HL-60 (cell line): ENCODE data around the gene ANKS1B.
"Not testable (repeated sequence)": the region's sequence is repeated elsewhere in the genome, so short reads cannot be mapped to it uniquely, and the experiment has no call there.

ENCODE experiments used
- DNase-seq, 2 experiments: peaks; one replicate each; pipeline ENCODE4 v3.0.0-alpha.2; 2010 to 2020; ENCODE audit warnings: low read depth in 1 of 2, low spot score in 1 of 2
- H3K27ac ChIP-seq: fragments of 250-450 bp; sonication (Bioruptor Pico); replicated peaks from 2 replicates; pipeline ENCODE4 v1.5.1; 2020; ENCODE audit warnings: mild to moderate bottlenecking, moderate library complexity
- H3K27me3 ChIP-seq: fragments of 250-450 bp; sonication (Bioruptor Pico); 2 replicates; pipeline ENCODE4 v1.5.1; 2021; ENCODE audit warnings: mild to moderate bottlenecking, moderate library complexity; ENCODE audit not compliant: insufficient read depth, poor library complexity, severe bottlenecking
- H3K4me3 ChIP-seq: replicated peaks from 2 replicates; pipeline ENCODE4 v1.5.1; 2011; ENCODE audit warnings: mild to moderate bottlenecking, control low read depth, low read length; ENCODE audit not compliant: insufficient read depth
- CTCF ChIP-seq: IDR thresholded peaks from one replicate; pipeline ENCODE4 v1.5.1; 2011; ENCODE audit warnings: low read length, control low read depth, inconsistent platforms; ENCODE audit not compliant: insufficient read depth
- GABPA ChIP-seq: IDR thresholded peaks from 2 replicates; pipeline ENCODE4 v1.6.1; 2012; ENCODE audit warnings: low read depth
- POLR2AphosphoS5 ChIP-seq: IDR thresholded peaks from 2 replicates; pipeline ENCODE4 v1.6.1; 2012; ENCODE audit warnings: low read depth
- REST ChIP-seq: IDR thresholded peaks from 2 replicates; pipeline ENCODE4 v1.6.1; 2012; ENCODE audit warnings: low read depth; ENCODE audit not compliant: insufficient replicate concordance
- SPI1 ChIP-seq: IDR thresholded peaks from 2 replicates; pipeline ENCODE4 v1.6.1; 2012; ENCODE audit warnings: low read depth, mild to moderate bottlenecking, borderline replicate concordance

ANKS1B gene

GRCh38 chr12:99804715-99805114 lies 180.0 kb downstream of the ANKS1B start:
- Histone ChIP-seq H3K27ac (no peak overlapping the region), H3K27me3 (peaks cover 4% of the 10 kb centered on the region), H3K4me3 (no peak overlapping the region)
- DNase-seq = no peak
- TF ChIP-seq CTCF (no peak), GABPA (no peak), REST (no peak)

DNA sequence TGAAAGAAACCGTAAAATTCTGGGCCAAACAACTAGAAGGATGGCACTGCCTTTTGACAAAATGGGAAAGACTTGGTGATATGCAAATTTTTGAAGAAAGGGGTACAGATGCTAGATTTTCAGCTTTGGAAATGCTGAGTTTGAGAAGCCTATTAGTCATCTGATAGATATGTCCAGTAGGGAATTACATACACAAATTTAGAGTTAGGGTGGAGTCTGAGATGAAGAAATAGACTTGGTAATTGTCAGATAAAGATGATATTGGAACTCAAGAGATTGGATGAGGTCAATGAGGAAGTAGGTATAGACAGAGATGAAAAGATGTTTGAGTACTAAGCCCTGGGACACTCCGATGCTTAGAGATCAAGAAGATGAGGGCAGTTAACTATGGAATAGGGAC lies 184.1 kb downstream of the ANKS1B start:
- H3K27ac ChIP-seq = no peak overlapping the region
- no peak overlapping the region for H3K4me3 ChIP-seq
- no peak for DNase-seq
- TF ChIP-seq GABPA = no peak
- TF ChIP-seq SPI1 = no peak
- TF ChIP-seq REST = no peak
- no peak for TF ChIP-seq POLR2AphosphoS5
- TF ChIP-seq CTCF = no peak
- H3K27me3 ChIP-seq = peaks cover 5% of the 10 kb centered on the region

GRCh38 chr12:99797931-99798330 lies 186.8 kb downstream of the ANKS1B start:
- H3K4me3 ChIP-seq, DNase-seq, H3K27ac ChIP-seq, H3K27me3 ChIP-seq: not testable (repeated sequence)

GRCh38 chr12:99783421-99783820 lies 201.3 kb downstream of the ANKS1B start:
- Histone ChIP-seq H3K27ac (no peak overlapping the region), H3K4me3 (no peak overlapping the region), H3K27me3 (no peaks in the 10 kb centered on the region)
- DNase-seq = no peak
- TF ChIP-seq GABPA (no peak), REST (no peak), CTCF (no peak), POLR2AphosphoS5 (no peak), SPI1 (no peak)
